Stimulated activated CD8-positive, alpha-beta memory T cell treated with anti-CD3 and anti-CD28 coated beads, Interleukin-12 subunit alpha, Interleukin-12 subunit beta, amount 100 ng/mL, for 24 hours (primary cell): ENCODE data around the gene OBSCN.
"Not testable (repeated sequence)": the region's sequence is repeated elsewhere in the genome, so short reads cannot be mapped to it uniquely, and the experiment has no call there.

ENCODE experiments used
- DNase-seq: peaks from one replicate; pipeline ENCODE4 v3.0.0-alpha.2; 2020; ENCODE audit errors: extremely low read depth

Gene OBSCN

GRCh38 chr1:228185641-228185965 lies 22.2 kb upstream of the OBSCN start:
- DNase-seq = no peak

DNA sequence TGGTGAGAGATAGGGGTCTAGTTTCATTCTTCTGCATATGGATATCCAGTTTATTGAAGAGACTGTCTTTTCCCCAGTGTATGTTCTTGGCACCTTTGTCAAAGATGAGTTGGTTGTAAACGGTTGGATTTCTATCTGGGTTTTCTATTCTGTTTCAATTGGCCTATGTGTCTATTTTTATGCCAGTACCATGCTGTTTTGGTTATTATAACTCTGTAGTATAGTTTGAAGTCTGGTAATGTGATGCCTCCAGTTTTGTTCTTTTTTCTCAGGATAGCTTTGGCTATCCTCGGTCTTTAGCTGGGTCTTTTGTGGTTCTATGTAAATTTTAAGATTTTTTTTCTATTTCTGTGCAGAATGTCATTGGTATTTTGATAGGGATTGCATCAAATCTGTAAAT lies 19.6 kb upstream of the OBSCN start:
- DNase-seq = not testable (repeated sequence)

- DNase-seq = no peak
Observed at GRCh38 chr1:228190182-228190581, 17.7 kb upstream of the OBSCN start.

- DNase-seq = no peak
Observed at GRCh38 chr1:228190778-228191177, 17.1 kb upstream of the OBSCN start.

GRCh38 chr1:228194436-228194835 lies 13.4 kb upstream of the OBSCN start:
- DNase-seq = no peak

- no peak for DNase-seq
Observed at GRCh38 chr1:228194921-228195812, 12.7 kb upstream of the OBSCN start.

- no peak for DNase-seq
Observed at GRCh38 chr1:228197555-228198147, 10.2 kb upstream of the OBSCN start.

- DNase-seq = no peak
Observed at GRCh38 chr1:228198977-228199590, 8.8 kb upstream of the OBSCN start.

GRCh38 chr1:228204958-228205357 lies 2.9 kb upstream of the OBSCN start:
- no peak for DNase-seq

DNA sequence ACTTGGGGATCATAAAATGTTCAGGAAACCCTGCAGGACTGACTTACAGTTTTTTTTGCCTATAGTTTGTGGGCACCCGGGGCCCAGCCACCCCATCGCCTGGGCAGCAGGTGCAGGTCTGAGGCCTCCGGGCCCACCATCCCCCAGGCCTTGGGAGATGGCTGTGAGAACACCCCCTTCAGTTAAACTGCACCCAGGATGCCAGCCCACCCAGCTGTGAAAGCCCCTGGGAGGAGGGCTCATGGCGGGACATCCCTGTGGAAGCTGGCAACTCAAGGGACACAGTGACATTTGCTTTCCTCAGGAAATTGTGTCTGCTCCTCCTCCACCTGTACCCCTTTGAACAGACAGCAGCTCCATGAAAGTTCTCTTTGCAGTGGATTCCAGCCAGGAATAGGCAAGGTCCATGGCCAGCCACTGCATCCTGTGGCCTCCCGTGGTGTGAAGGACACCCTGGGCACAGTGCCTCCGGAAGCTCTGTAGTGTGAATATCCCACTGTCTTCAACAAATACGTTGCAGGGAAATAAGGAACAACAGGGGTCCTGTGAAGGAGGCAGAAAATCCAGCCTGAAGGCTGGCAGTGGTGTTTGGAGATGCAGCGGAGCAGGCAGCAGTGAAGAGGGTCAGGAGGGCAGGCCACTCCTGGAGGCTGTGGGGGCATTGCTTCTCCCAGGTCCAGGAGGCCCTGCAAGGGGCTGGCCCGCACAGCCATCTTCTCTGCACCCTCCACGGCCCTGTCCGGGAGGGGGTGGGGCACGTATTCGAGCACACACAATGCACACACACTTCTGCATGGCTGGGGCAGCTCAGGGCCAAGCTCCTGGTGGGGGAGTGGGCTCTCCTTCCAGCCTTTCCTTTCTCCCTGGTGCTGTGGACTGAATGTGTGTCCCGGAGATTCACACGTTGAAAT lies 2.1 kb upstream of the OBSCN start:
- no peak for DNase-seq

DNA sequence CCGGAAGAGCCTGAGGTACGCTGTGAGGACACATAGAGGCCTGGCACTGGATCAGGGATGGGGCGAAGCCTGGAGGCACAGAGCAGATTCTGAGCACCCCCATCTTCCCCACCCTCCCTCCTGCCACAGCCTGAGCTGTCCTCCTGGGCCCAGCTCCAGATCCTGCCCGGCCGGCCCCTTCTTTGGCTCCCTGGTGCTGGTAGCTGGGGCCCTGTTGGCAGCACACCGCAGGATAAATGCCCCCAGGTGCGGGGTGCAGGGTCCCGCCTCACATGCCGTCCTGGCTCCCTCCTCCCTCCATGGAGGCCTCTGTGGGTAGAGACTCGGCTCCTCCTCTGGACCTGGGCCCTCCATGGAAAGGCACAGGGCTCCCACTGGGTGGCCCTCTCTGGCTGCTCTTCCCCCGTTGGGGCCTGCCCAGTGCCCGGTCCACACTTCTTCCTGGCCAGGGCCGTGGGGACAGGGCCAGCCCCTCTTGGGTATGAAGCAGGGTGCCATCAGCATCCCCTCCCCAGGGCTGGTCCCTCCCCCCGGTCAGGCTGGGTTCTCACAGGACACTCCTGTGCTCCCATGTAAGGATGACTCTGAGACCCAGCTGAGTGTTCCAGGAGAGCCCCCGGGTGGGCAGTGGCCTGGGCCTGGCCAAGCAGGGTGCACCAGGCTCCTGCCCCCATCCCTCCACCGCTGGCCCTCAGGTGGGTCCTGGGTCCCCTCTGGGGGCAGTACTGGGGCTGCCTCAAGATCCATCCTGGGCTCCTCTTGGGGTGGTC lies 1.1 kb upstream of the OBSCN start:
- no peak for DNase-seq

DNA sequence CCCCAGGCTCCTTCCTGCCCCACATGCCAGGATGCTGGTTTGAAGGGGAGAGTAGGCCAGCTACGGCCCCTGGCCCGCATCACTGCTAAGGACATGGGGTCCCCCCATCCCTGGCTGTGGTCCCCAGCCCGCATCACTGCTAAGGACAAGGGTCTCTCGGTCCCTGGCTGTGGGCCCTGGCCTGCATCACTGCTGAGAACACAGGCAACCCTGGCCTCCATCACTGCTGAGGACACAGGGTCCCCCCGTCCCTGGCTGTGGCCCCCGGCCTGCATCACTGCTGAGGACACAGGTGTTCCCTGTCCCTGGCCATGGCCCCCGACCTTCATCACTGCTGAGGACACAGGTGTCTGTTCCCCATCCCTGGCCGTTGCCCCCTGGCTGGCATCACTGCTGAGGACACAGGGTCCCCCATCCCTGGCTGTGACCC lies 448 bp upstream of the OBSCN start:
- DNase-seq = no peak

GRCh38 chr1:228208831-228209551 lies 1.1 kb downstream of the OBSCN start:
- DNase-seq = no peak

DNA sequence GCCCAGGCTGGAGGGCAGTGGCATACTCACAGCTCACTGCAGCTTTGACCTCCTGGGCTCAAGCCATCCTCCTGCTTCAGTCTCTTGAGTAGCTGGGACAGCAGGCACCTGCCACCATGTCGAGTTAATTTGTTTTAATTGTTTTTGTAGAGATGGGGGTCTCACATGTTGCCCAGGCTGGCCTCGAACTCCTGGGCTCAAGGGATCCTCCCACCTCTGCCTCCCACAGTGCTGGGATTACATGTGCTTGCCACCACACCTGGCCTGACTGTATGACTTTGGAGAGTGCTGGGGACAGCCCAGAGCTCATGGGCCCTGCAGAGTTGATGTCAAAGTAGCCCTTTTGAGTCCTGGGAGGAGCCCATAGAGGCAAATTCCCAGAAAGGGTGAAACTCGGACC lies 1.8 kb downstream of the OBSCN start:
- no peak for DNase-seq

DNA sequence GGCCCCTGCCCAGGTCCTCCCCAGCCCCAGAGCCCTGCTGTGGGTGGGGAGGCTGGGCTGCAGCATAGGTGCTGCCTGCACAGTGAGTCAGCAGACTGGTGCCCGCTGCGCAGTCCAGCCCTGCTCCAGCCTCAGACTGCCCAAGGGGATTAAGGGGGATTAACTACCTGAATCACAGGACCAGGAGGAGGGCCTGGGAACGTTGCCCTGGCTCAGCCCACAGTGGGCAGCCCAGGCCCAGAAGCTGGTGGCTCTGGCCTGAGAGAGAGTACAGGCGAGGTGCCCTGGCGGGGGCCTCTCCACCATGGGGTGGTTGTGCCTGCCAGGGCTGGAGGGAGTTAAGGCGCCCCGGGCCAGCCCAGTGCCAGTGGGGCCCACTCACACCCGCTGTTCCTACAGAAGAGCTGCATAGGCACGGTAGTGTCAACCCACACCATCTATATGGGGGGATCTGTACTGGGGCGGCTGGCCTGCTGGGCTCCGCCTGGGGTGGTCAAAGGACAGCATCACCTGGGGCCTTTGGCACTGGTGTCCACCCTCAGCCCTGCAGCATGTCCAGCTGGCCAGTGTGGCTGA lies 2.3 kb downstream of the OBSCN start:
- no peak for DNase-seq

- no peak for DNase-seq
Observed at GRCh38 chr1:228210712-228211530, 3.1 kb downstream of the OBSCN start.

DNA sequence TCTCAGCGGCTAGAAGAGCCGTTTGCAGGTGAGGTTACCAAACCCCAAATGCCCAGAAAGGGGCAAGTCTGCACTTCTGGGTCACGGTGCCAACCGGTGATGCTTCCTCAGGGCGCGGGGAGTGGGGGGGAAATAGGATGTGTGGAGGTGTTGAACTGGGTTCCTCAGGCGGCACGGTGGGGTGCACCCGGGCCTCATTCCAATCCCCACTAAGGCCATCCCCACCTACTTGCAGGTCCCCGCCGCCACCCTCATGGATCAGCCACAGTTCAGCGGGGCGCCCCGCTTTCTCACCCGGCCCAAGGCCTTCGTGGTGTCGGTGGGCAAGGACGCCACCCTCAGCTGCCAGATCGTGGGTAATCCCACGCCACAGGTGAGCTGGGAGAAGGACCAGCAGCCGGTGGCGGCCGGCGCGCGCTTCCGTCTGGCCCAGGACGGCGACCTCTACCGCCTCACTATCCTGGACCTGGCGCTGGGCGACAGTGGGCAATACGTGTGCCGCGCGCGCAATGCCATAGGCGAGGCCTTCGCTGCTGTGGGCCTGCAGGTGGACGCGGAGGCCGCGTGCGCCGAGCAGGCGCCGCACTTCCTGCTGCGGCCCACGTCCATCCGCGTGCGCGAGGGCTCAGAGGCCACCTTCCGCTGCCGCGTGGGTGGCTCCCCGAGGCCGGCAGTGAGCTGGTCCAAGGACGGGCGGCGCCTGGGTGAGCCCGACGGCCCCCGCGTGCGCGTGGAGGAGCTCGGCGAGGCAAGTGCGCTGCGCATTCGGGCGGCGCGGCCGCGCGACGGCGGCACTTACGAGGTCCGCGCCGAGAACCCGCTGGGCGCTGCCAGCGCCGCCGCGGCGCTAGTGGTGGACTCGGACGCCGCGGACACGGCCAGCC lies 3.9 kb downstream of the OBSCN start:
- no peak for DNase-seq

DNA sequence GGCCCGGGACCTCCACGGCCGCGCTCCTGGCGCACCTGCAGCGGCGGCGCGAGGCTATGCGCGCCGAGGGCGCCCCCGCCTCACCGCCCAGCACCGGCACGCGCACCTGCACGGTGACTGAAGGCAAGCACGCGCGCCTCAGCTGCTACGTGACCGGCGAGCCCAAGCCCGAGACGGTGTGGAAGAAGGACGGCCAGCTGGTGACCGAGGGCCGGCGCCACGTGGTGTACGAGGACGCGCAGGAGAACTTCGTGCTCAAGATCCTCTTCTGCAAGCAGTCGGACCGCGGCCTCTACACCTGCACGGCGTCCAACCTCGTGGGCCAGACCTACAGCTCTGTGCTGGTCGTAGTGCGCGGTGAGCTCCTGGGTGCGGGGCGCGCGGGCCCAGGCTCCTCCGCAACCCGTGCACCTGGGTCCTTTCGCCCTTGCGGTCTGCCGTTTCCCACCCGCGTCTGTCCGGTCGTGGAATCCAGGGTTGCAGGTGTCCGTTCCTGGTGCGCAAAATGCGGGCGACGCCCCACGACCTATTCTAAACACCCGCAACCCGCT lies 4.6 kb downstream of the OBSCN start:
- DNase-seq = no peak
